ENCODE measurements around the gene SEC61B.

- TF ChIP-seq POLR2AphosphoS5 (IDR thresholded peaks at IDR 0.05; ENCODE audit: low read depth, low read length) (no peak), TAF1 (IDR thresholded peaks at IDR 0.05; ENCODE audit: borderline replicate concordance, insufficient read depth, low read length) (no peak)
Measured at GRCh38 chr9:99264070-99264680, 42.1 kb downstream of the SEC61B start.
